ENCODE measurements around the gene IL6R.

Gene IL6R

DNA sequence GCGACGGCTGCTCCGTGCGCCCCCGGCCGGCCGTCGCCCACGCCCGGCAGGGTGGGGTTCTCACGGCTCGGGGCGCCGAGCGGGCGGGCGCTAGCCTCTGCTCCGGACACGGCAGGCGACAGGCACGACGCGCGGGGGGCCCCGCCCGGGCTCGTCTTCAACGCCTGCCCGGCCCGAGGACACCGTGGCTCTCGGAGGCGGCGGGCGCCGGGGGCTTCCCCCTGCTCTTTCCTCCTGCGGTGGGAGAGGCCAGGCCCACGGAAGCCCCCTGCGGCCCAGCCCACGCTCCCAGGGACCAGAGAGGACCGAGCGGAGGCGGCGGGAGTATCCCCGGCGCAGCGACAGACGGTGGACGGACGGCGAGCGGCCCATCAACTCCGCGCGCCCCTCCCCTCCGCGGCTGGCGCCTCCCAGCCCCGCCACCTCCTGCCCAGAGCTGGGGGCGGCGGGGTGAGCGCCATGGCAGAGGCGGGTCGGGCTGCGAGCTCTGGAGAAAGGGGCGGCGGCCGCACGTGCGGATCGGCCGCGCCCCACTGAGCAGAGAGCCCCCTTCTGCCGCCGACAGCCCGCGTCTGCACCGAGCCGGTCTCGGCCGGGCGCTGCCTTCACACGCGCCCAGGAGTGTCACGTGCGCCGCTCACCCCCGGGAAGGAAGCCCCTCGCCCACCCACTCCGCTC lies 97.1 kb downstream of the IL6R start, which contains the start of the genes SHE and TDRD10:
Gene SHE (minus strand): TSS at position 347 of the 678 bp plus-strand sequence. CDS start 386 bp downstream, outside the sequence.
Gene TDRD10 (plus strand): TSS at position 154 of the 678 bp plus-strand sequence. CDS start 4,685 bp downstream, outside the sequence.
- no peaks in the 10 kb centered on the region for H3K9me3 ChIP-seq (ENCODE audit: low read depth, low read length)
- no peak for DNase-seq (ENCODE audit: low read depth, low spot score)
- no peak for TF ChIP-seq EZH2 (IDR thresholded peaks at IDR 0.05)
- TF ChIP-seq POLR2AphosphoS5 (IDR thresholded peaks at IDR 0.05; ENCODE audit: borderline replicate concordance, low read depth, low read length): no peak
- no peak for TF ChIP-seq FOXP2 (optimal IDR thresholded peaks at IDR 0.05; ENCODE audit: control extremely low read depth, extremely low read length, insufficient read depth)
- H3K4me3 ChIP-seq: no peak within 1 kb of the TSS
- H3K27ac ChIP-seq: no peak within 1 kb of the TSS
- H3K9ac ChIP-seq (ENCODE audit: insufficient read length): no peak within 1 kb of the TSS
- H3K36me3 ChIP-seq (ENCODE audit: insufficient read depth, low read length): no peaks in the 10 kb centered on the region

DNA sequence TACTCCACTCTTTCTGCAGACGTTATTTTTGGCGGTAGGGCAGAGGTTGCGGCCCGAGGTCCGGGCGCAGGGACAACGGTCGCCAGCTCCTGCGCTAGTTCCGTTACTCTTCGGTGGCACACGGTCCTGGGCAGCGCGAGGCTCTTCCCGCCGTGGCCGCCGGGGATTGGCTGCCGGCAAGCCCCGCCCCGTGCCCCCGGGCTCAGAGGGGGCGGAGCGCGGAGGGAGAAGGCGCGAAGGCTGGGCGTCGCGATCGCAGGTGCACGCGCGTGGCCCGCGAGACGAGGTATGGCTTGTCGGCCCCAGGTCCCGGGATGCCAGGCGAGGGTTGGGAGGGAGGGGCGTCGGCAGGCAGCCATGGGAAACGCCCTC lies 97.6 kb downstream of the IL6R start:
- Histone ChIP-seq H3K27ac (no peak overlapping the region), H3K9me3 (ENCODE audit: low read depth, low read length) (no peaks in the 10 kb centered on the region), H3K9ac (ENCODE audit: insufficient read length) (no peak overlapping the region), H3K36me3 (ENCODE audit: insufficient read depth, low read length) (no peaks in the 10 kb centered on the region), H3K4me3 (no peak overlapping the region)
- TF ChIP-seq POLR2AphosphoS5 (IDR thresholded peaks at IDR 0.05; ENCODE audit: borderline replicate concordance, low read depth, low read length): no peak
- TF ChIP-seq FOXP2 (optimal IDR thresholded peaks at IDR 0.05; ENCODE audit: control extremely low read depth, extremely low read length, insufficient read depth): no peak
- TF ChIP-seq EZH2 (IDR thresholded peaks at IDR 0.05): no peak
- DNase-seq (ENCODE audit: low read depth, low spot score): no peak

DNA sequence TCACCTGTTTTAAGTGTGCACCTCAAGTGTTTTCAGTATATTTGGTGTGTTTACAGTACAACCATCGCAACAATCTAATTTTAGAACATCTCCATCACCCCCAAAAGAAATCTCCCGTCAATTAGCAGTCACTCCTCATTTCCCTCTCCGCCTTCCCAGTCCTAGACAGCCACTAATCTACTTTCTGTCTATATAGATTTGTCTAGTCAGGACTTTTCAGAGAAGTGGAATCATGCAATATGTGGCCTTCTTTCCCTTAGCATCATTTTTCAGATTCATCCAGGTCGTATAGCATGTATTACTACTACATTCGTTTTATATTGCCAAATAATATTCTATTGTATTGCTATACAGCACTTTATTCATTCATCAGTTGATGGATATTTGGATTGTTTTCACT lies 98.8 kb downstream of the IL6R start:
- Histone ChIP-seq H3K9me3 (ENCODE audit: low read depth, low read length) (no peaks in the 10 kb centered on the region), H3K27ac (no peak overlapping the region), H3K9ac (ENCODE audit: insufficient read length) (no peak overlapping the region), H3K36me3 (ENCODE audit: insufficient read depth, low read length) (no peaks in the 10 kb centered on the region), H3K4me3 (no peak overlapping the region)
- no peak for DNase-seq (ENCODE audit: low read depth, low spot score)
- TF ChIP-seq POLR2AphosphoS5 (IDR thresholded peaks at IDR 0.05; ENCODE audit: borderline replicate concordance, low read depth, low read length) (no peak), EZH2 (IDR thresholded peaks at IDR 0.05) (no peak), FOXP2 (optimal IDR thresholded peaks at IDR 0.05; ENCODE audit: control extremely low read depth, extremely low read length, insufficient read depth) (no peak)

DNA sequence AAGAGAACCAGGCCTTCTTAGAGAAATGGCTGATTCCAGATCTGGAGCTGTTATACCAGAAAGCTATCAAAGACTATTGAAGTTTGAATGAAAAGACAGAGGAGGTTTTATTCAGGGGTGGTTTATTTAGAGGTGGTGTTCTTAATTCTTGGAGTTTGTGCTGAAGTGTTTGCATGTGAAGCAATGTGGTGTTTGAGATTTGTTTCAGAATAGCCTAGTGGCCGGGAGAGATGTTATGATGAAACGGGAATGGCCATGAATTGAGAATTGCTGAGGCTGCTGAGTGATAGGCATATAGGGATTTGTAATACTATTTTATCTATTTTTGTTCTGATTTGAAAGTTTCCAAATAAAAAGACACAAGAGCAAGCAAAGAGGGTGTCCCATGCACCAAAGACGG lies 107.6 kb downstream of the IL6R start:
- H3K9ac ChIP-seq (ENCODE audit: insufficient read length): no peak overlapping the region
- no peaks in the 10 kb centered on the region for H3K9me3 ChIP-seq (ENCODE audit: low read depth, low read length)
- H3K36me3 ChIP-seq (ENCODE audit: insufficient read depth, low read length): no peaks in the 10 kb centered on the region
- H3K4me3 ChIP-seq: no peak overlapping the region
- TF ChIP-seq EZH2 (IDR thresholded peaks at IDR 0.05) (no peak), FOXP2 (optimal IDR thresholded peaks at IDR 0.05; ENCODE audit: control extremely low read depth, extremely low read length, insufficient read depth) (no peak), POLR2AphosphoS5 (IDR thresholded peaks at IDR 0.05; ENCODE audit: borderline replicate concordance, low read depth, low read length) (no peak)
- no peak overlapping the region for H3K27ac ChIP-seq
- DNase-seq (ENCODE audit: low read depth, low spot score): no peak

DNA sequence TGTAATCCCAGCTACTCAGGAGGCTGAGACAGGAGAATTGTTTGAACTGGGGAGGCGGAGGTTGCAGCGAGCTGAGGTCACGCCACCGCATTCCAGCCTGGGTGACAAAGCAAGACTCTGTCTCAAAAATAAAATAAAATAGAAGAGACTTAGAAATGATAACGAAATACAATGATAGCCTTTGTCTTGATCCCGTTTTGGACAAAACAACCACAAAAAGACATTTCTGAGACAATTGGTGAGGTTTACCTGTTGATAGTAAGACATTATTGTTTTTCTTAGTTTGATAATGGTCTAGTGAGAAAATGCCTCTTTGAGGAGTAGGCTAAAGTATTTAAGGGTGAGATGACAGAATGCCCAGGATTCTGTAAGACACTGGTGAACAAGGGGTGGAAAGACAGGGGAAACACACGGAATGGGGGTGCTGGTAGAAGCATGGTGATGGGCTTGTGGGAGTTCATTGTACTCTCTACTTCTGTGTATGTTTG lies 109.0 kb downstream of the IL6R start:
- no peak overlapping the region for H3K4me3 ChIP-seq
- no peaks in the 10 kb centered on the region for H3K36me3 ChIP-seq (ENCODE audit: insufficient read depth, low read length)
- H3K27ac ChIP-seq: no peak overlapping the region
- no peak for DNase-seq (ENCODE audit: low read depth, low spot score)
- no peak for TF ChIP-seq EZH2 (IDR thresholded peaks at IDR 0.05)
- TF ChIP-seq POLR2AphosphoS5 (IDR thresholded peaks at IDR 0.05; ENCODE audit: borderline replicate concordance, low read depth, low read length): no peak
- TF ChIP-seq FOXP2 (optimal IDR thresholded peaks at IDR 0.05; ENCODE audit: control extremely low read depth, extremely low read length, insufficient read depth): no peak
- H3K9ac ChIP-seq (ENCODE audit: insufficient read length): no peak overlapping the region
- no peaks in the 10 kb centered on the region for H3K9me3 ChIP-seq (ENCODE audit: low read depth, low read length)

DNA sequence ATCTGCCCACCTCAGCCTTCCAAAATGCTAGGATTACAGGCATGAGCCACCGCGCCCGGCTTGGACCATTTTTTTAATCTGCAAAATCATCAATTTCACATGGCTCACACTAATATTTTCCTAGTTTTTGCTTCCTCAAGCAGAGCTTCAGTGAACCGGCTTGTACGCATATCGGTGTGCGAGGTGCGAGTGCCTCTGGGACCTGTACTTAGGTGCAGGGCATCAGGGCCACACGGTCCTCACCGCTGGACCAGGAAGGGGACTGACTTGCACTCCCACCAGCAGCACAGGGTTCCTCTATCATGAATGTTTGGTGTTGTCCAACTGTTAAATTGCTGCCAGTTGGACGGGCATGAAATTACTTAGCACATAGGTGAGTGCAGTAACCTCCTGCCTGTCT lies 112.5 kb downstream of the IL6R start:
- Histone ChIP-seq H3K4me3 (no peak overlapping the region), H3K36me3 (ENCODE audit: insufficient read depth, low read length) (no peaks in the 10 kb centered on the region), H3K9ac (ENCODE audit: insufficient read length) (no peak overlapping the region), H3K27ac (no peak overlapping the region), H3K9me3 (ENCODE audit: low read depth, low read length) (no peaks in the 10 kb centered on the region)
- TF ChIP-seq FOXP2 (optimal IDR thresholded peaks at IDR 0.05; ENCODE audit: control extremely low read depth, extremely low read length, insufficient read depth) (no peak), POLR2AphosphoS5 (IDR thresholded peaks at IDR 0.05; ENCODE audit: borderline replicate concordance, low read depth, low read length) (no peak), EZH2 (IDR thresholded peaks at IDR 0.05) (no peak)
- no peak for DNase-seq (ENCODE audit: low read depth, low spot score)

All from SK-N-MC (cell line).